HG02938 (cell line): ENCODE data around the gene GLCCI1.
"Not testable (repeated sequence)": the region's sequence is repeated elsewhere in the genome, so short reads cannot be mapped to it uniquely, and the experiment has no call there.

ENCODE experiments used
- ATAC-seq: cut with Tn5 transposase; IDR thresholded peaks from one replicate; pipeline ENCODE4 v1.9.1; 2021; ENCODE audit warnings: mild to moderate bottlenecking, moderate library complexity; ENCODE audit not compliant: unreplicated experiment

The GLCCI1 gene

DNA sequence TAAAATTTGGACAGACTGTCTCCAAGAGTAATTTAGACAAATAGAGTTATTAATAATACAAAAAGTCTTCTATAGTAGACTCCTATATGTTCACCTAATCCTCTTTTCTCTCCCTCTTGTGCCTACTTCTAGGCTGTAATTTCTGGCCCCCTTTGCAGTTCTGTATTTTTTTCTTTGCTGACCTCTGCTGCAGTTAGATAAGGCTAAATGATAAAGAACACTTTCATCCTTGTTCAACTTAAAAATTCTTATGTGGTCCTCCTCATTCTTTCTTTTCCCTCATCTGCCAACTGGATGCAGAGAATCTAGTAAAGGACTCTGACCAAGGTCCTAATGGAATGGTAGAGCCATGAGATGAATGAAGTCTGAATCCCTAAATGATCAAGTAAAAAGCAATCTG lies 20.1 kb downstream of the GLCCI1 start:
- ATAC-seq = no peak

DNA sequence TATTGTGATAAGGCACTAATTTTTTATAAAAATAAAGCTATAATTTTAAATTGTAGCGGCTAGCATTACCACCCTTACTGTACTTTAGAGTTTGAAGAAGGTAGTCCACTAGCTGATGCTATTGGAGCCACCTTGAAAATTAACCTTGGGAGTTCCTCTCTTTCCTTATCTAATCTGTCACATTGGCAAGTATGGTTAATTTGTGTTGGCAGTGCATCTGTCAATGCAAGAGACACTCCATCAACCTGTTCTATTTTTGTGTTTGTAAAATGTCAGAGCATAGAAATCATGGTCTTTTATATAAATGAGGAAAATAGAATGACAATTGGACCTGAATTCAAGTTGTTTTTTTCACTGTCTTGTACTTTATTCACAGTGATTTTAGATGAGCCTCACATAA lies 20.5 kb downstream of the GLCCI1 start:
- ATAC-seq = no peak

GRCh38 chr7:7989616-7990440 lies 21.2 kb downstream of the GLCCI1 start:
- ATAC-seq = no peak

DNA sequence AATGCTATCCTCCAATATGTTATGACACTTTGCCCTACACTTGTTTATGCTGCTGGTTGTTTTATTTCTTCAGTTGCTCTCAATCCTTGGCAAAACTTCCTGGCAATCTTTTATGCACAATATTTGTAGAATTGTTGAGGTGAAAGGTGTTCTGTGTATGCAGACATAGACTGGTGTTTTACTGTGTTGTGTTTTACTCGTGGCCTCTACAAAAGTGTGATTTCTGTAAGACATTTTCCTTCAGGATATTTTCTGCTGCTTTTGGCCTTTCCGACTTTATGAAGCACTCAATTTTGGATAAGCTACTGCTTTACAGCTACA lies 21.8 kb downstream of the GLCCI1 start:
- ATAC-seq = no peak

- no peak for ATAC-seq
Observed at GRCh38 chr7:7992506-7992905, 23.9 kb downstream of the GLCCI1 start.

- ATAC-seq = not testable (repeated sequence)
Observed at GRCh38 chr7:7995348-7995747, 26.8 kb downstream of the GLCCI1 start.

DNA sequence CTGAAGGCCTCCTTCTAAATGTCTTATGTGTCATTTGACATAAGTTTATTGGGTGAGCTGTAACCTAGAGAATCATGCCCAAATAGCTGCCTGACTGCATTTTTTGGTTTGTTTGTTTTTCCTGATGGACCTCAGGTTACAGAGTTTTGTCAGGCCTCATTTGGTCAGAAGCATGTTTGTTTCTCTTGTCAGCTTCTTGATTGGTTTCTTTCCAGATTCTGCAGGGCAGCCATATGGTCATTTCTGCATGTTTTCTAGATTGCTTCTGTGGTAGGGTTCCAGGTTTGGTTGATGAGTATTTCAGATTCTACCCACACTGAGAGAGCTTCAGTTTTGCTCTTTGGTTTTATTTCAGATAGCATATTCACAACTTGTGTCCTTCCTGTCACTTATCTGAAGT lies 28.0 kb downstream of the GLCCI1 start:
- no peak for ATAC-seq

GRCh38 chr7:8000315-8000941 lies 31.8 kb downstream of the GLCCI1 start:
- ATAC-seq = no peak

GRCh38 chr7:8003077-8003476 lies 34.5 kb downstream of the GLCCI1 start:
- no peak for ATAC-seq

DNA sequence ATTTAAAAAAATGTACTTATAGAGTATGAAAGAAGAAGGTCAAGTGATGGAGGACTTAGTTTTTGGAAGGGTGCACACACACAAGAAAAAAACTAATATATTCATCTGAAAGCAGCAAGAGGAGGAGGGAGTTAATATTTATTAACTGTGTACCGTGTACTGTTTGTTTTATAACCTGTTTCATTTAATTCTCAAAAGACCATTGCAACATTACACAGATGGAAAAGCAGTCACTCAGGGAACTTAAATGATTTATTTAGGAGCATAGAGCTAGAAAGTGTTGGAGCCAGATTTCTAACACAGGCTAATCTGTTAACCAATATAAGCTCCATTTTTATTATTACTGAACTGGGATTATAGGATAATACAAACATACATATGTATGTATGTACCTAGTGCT lies 36.7 kb downstream of the GLCCI1 start:
- ATAC-seq = no peak

DNA sequence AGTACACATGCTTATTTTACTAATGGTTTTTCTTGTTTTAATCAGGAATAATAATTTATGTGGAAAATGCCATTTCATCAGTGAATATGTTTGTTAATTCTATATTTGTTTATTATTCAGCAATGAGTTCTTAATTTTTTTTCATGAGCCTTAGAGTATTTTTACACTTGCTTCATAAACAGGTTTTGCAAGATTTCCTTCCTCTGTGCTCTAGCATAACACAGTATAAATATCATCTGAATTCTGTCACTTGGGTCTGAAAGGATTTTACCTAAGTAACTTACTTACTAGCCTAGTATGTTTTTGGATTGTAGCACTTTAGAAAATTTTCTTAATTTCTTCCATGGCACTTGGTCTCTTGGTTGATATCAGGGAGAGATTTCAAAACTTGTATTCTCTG lies 45.8 kb downstream of the GLCCI1 start:
- ATAC-seq = no peak

- no peak for ATAC-seq
Observed at GRCh38 chr7:8015100-8015745, 46.6 kb downstream of the GLCCI1 start.

GRCh38 chr7:8015746-8016120 lies 47.1 kb downstream of the GLCCI1 start:
- ATAC-seq = no peak

DNA sequence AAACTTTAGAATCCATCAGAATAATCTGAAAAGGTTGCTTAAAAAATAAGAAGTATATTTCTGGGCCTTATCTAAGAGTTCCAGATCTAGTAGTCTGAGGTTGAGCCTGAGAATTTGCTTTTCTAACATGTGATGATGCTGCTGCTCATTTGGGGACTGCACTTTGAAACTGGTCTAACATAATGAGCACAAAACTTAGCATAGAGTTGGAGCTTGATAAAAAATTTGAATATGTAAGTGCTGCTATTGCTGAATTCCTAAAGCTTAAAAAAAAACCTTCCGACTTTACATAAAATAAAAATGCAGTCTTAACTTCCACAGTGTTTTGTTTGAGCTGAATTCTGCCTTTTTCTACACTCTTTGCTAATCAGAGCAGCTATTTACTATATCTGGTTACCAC lies 48.8 kb downstream of the GLCCI1 start:
- ATAC-seq = no peak

- no peak for ATAC-seq
Observed at GRCh38 chr7:8018961-8019360, 50.4 kb downstream of the GLCCI1 start.

DNA sequence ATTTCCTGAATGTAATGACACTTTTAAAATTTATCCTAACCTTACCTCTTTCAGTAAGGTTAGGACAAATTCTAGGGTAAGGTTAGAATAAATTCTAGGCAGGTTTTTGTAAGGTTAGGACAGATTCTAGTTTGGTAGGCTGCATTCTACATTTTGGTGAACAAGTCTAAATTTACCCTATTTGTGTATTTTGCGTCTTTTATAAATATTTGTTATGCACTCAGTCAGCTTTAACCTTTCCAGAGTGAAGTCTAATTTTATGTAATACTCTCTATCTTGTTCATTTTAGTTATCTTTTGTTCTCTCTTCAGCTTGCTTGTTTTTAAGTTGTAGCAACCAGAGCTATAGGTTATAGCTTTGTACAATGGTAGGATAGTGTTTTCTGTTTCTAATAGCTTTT lies 54.0 kb downstream of the GLCCI1 start:
- no peak for ATAC-seq

DNA sequence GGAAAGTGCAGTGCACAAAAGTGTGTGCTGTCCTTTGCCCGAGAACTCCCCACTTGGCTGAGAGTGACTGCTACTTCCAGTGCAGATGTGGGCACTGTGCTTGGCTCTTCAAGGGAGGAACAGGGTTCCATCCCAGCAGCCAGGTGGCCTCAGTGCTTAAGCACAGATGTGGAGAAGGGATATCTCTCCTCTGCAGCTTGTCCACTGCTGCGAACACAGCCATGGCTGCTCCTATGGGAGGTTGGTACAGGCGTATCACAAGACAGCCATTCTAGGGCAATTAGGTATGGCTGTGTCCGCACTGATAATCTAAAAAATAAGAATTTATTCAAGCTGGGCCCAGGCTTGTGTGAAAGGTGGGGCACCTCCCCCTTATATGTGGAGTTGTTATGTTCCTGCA lies 66.6 kb downstream of the GLCCI1 start:
- ATAC-seq = no peak

DNA sequence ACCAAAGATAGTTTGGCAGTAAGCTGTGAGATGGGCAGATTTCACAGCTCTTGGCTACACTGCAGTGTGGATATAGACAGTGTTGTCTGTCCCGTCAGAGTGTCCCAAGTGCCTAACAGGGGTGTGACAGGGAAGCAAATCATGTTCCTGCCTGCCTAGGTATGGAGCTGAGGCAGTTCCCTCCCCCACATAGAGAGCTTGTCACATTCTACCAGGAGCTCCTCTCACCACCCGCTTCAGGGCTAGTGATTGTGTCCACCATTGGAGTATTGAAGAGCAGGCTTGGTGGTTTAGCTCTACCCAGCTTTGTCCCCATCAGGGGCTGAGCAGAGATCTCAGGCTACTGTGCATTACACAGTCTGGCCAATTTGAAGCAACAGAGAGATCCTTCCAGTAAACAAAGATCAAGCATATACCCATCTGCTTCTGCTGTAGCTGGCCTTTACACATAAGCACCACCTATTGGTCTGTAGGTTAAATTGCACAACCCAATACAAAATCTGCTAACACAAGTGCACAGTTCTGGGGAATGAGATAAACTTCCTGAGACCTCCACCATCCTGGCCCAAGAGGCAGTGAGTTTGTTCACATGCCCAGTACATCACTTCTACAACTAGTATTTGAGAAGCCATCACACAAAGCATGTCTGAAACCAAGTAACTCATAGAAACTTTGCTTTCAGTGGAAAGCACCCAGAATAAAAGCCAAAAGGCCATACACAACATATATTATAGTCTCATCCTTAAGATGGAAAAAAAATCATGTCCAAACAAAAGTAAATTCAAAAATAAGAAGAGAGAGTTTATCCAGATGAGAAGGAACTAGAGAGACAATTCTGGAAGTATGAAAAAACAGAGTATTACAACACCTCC lies 67.3 kb downstream of the GLCCI1 start:
- no peak for ATAC-seq

DNA sequence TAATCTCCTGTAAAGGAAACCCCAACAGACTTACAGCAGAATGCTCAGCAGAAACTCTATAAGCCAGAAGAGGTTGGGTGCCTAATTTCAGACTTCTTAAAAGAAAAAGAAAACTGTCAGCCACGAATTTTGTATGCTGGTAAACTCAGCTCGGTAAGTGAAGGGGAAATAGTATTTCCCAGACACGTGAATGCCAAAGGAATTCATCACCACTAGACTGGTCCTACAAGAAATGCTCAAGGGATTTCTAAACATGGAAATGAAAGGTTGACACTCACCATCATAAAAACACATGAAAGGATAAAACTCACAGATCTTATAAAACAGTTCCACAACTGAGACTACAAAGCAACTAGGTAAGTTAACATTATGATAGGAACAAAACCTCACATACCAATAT lies 68.6 kb downstream of the GLCCI1 start:
- no peak for ATAC-seq

- ATAC-seq = no peak
Observed at GRCh38 chr7:8040768-8041369, 72.3 kb downstream of the GLCCI1 start.
